Esophagus muscularis mucosa (tissue), 3 donors: ENCODE measurements around the gene PIMREG.

ENCODE experiments used
- POLR2A ChIP-seq: fragments of 450-650 bp; IDR thresholded peaks from one replicate; pipeline ENCODE4 v1.6.1; 2017; ENCODE audit warnings: antibody characterized with exemption, moderate library complexity, mild to moderate bottlenecking, low read depth
- TF ChIP-seq, protein P1 (sequence below), 3 experiments: fragments of 200-600 bp in 2 of 3; fragments of 450-650 bp in 1 of 3; sonication (generic) in 2 of 3; IDR thresholded peaks; one replicate each; pipeline ENCODE4 v1.5.1; 2017 to 2019; ENCODE audit warnings: antibody characterized with exemption in 3 of 3, mild to moderate bottlenecking in 2 of 3, moderate library complexity in 1 of 3

DNA sequence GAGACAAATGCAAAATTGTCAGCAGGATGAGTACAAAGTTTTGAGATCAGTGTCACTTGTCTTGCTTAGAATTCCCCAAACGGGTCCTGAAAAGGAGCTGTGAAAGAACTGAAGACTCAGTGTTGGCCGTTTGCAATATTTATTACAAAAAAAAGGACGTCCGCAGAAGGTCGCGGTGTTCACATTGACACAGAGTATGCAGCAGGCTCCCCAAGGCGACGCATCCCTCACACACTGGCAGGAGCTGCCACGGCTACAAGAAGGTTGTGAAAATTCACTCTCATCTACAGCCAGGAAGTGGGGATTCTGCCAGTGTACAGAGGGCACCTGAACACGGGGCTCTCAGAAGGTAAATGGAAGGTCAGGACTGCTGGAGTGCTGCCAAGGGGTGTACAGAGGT, 35.5 kb upstream of the PIMREG start:
- TF ChIP-seq POLR2A, result no peak
- TF ChIP-seq, protein P1, sequence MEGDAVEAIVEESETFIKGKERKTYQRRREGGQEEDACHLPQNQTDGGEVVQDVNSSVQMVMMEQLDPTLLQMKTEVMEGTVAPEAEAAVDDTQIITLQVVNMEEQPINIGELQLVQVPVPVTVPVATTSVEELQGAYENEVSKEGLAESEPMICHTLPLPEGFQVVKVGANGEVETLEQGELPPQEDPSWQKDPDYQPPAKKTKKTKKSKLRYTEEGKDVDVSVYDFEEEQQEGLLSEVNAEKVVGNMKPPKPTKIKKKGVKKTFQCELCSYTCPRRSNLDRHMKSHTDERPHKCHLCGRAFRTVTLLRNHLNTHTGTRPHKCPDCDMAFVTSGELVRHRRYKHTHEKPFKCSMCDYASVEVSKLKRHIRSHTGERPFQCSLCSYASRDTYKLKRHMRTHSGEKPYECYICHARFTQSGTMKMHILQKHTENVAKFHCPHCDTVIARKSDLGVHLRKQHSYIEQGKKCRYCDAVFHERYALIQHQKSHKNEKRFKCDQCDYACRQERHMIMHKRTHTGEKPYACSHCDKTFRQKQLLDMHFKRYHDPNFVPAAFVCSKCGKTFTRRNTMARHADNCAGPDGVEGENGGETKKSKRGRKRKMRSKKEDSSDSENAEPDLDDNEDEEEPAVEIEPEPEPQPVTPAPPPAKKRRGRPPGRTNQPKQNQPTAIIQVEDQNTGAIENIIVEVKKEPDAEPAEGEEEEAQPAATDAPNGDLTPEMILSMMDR (IDR thresholded peaks at IDR 0.05), result no peak
